NCI-H1694 (cell line): Measurements from ENCODE around the gene PALLD.
A peak's percentile ranks its signal among the peaks of the same experiment; 100 is the strongest.
"Not testable (repeated sequence)": the region's sequence is repeated elsewhere in the genome, so short reads cannot be mapped to it uniquely, and the experiment has no call there.

Source experiments
- DNase-seq: peaks from one replicate; lab custom pipeline; 2025; lab: John Stamatoyannopoulos, UW

PALLD gene

GRCh38 chr4:168491563-168491962, 5.3 kb upstream of the PALLD start:
- no peak for DNase-seq

GRCh38 chr4:168498251-168498650, 1.4 kb downstream of the PALLD start:
- DNase-seq = no peak

- no peak for DNase-seq
These were observed 2.4 kb downstream of the PALLD start for GRCh38 chr4:168499241-168499640.

- no peak for DNase-seq
These were observed 4.6 kb downstream of the PALLD start for GRCh38 chr4:168501407-168501806.

DNA sequence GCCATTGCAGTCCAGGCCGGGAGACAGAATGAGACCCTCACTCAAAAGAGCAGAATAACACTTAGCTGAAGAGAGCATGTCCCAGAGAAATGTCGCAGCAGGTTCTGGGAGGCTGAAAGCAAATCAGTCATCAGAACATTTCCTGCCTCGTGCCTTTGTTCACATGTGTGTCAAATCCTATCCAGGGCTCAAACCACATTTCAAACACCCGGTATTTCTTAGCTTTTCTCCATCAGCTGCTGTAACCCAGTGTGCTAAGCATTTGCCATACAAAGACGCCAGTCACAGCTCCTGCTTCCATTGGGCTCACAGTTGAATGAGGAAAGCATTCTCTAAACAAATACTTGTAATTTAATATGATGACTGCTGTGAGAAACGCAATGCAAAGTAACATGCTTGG, 6.0 kb downstream of the PALLD start:
- no peak for DNase-seq

DNA sequence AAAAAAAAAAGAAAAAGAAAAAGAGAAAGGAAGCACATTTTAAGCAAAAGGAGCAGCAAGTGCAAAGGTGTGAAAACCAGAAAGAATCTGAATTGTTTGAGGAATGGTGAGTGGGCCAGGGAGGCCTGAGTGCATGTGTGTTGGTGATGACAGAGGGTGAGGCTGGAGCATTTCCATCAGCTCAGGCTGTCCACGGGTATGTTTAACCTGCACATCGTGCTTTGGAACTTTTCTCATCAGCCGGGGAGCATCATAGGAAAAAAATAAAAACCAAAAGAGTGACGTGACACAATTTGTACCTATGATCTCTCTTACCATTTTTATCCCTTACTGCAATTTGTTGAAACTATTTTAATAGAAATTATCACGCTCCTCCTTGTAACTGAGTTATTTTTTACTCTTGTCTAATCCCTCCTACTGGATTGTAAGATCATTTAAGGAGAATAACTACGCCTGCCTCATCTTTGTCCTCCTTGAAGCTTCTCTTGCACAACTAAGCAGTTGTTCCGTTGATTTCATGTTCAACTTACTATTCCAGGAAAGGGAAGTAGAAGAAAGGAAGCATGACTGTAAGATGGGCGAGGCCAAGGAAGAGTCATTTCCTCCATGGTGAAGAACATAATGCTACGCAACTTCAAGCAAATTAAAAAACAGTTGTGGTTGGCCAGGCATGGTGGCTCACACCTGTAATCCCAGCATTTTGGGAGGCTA, 7.0 kb downstream of the PALLD start:
- no peak for DNase-seq

- DNase-seq = no peak
These were observed 7.7 kb downstream of the PALLD start for GRCh38 chr4:168504526-168504925.

DNA sequence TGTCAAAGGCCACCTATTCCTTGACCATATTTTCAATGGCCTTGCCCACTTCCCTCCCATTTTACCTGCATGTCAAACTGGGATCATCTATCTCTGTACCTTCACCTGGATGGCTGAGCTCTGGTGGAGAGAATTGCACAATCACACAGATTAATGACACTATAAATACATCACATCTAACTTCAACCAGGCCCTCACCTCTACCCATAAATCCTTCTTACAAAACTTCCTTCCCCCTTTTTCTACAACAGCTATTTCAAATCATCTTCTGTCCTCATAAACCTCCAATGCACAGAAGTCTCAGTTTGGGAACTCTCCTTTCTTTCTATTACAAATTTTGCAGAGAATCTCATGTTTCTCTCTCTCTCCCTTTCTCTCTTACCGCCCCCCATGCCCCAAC, 9.2 kb downstream of the PALLD start:
- no peak for DNase-seq

- no peak for DNase-seq
These were observed 10.4 kb downstream of the PALLD start for GRCh38 chr4:168507178-168507815.

- no peak for DNase-seq
These were observed 11.8 kb downstream of the PALLD start for GRCh38 chr4:168508683-168509082.

DNA sequence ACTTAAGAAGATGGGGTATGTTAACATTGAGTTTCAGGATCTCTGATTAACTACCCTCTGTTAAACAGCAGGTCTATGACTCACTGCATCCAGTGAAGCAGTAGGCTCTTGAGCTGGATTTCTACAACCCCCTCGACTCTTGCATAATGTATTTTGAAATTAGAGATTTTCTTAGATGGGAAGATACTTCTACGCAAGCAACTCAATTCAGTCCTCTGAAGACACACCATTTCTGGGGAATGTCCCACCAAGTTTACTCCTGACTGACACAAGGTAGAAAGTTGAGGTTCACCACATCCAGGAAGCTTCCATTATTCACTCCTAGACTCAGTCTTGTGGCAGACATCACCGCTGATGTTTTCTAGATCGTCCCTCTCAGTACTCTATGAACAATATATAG, 12.9 kb downstream of the PALLD start:
- DNase-seq = no peak

DNA sequence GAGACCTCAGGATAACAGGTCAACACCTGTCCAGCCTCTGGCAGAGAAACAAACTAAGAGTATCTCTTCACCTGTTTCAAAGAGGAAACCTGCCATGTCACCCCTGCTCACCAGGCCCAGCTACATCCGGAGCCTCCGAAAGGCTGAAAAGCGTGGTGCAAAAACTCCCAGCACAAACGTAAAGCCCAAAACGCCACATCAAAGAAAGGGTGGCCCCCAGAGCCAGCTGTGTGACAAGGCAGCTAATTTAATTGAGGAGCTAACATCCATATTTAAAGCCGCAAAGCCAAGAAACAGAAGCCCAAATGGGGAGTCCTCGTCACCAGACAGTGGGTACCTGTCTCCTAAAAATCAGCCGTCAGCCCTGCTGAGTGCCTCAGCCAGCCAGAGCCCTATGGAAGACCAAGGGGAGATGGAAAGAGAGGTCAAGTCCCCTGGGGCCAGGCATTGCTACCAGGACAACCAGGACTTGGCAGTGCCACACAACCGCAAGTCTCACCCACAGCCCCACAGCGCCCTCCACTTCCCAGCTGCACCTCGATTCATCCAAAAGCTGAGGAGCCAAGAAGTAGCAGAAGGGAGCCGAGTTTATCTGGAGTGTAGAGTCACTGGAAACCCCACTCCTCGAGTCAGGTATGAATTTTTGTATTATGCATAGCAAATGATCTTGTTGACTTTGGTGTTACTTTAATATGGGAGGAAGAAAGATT, 15.1 kb downstream of the PALLD start:
- DNase-seq = no peak

- not testable (repeated sequence) for DNase-seq
These were observed 17.0 kb downstream of the PALLD start for GRCh38 chr4:168513826-168514225.

GRCh38 chr4:168514249-168514852, 17.5 kb downstream of the PALLD start:
- DNase-seq = peak; percentile 66

DNA sequence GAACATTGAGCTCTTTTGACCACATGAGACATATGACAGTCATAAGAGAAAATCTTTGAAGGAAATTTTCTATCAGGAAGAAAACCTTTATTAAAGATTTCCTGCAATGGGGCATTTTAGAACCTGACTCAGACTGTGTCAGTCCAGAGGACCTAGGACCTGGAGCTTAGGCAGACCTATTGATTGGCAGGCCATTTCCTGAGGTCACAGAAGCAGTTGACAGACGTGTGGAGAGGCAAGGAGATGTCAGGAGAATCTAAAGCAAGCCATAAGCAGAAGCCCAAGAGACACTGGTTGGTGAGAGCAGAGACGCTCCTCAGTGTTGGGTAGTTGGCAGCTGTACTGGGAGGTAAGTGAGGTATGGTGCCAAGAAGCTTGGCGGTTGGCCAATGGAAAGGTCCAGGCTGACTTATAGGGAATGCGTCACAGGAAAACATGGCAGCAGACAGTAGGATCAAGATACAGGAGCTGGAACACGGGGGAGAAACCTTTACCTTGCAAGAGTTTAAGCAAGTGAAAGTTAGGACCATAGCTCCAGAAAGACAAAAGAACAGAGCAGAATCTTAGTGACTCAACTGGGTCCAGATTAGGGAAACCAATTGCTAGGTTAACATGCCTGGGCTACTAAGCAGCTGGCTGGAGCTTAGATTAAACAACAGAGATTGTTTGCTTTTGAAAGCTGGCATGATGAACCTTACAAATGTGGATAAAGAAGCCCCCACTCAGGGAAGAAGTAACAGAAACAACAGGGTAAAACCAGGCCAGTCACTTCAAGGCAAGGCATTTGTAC, 18.6 kb downstream of the PALLD start:
- peak; percentile 13 for DNase-seq

DNA sequence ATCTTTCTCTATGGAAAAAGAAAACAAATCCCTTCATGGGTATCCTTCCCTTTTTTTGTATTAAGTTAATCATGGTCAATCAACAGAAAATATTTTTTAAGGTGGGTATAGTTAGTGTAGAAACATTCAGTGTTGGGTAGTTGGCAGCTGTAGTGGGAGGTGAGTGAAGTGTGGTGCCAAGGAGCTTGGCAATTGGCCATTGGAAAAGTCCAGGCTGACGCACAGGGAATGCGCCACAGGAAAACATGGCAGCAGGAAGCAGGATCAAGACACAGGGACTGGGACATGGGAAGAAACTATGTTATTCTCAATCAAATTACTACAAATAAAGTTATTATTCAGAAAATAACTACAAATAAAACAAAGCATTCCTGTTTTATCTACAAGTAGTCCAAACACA, 20.0 kb downstream of the PALLD start:
- DNase-seq = no peak

DNA sequence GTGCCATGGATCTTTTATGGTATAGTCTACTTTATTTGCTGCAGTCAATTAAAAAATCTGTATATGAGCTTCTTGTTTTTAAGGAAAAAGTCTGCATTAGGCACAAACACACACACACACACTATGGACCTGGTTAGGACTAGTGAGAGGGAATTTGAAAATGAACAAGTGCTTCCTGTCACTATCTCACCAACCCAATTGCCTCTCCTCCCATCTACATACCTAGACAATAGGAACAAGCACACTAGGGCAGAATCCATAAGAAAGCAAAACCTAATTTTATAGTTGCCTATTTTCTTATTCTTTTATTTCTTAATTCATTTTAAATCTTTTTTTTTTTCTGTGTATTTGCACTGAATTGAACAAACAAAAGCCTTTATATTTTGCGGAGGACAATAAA, 22.7 kb downstream of the PALLD start:
- DNase-seq = no peak

DNA sequence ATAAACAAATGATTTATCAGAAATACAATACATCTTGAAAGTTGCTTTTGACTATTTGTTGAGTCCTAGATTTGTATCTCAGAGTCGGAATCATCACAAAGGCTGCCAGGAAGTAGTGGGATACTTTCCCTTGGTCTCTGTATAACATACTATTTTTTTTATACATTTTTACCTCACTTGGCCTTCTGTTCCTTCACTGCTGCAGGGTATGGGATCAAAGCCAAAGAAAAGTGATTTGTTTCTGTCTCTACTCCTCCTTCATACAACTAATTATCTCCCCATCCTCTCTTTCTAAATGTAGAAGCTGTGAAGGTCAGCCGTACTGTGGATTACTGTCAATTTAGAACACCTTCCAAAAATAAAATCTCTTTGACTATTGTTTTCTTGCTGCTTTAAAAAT, 24.9 kb downstream of the PALLD start:
- DNase-seq = no peak

DNA sequence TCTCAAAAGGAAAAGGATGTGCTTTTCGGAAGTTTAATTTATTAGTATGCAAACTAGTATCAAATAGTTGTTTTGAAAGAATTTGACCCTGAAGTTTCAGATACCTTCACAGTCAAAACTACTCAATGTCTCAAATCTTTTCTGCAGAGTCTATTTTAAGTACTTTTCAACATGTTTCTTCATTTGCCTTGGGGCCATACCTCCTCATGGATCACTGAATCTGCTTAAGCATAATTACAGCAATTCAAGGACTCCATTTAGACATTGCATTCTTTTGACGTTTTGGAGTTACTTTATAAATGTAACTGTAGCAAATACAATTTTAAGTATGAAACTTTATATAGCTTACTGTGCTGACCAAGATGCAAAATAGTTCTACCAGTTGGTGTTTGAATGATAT, 25.5 kb downstream of the PALLD start:
- no peak for DNase-seq

DNA sequence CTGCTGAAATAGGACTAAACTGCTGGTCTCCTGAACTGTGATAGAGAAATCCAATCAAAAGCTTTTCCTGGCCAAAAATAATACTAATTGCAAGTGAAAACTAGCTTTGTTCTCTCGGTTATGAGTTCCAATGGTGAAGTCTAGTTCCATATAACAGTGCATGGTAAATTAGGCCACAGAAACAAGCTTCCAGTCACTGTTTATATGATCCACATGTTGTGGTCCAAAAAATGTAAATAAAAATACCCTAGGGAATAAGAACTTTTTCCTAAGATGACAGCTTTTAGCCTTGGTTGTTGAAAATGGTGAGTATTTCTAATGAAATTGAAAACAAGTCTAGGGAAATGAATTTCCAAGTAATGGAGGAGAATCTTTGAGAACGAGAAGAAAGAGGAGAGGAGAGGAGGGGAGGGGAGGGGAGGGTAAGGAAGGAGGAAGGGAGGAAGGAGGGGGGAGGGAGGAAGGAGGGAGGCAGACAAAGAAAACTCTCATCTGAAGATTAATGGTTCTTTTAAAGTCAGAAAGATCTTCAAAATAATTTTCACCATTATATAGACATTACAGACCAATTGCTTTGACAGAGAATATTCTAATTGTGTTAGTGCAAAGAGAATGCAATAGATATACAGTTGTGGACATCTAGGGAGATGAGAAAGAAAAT, 26.1 kb downstream of the PALLD start:
- no peak for DNase-seq

DNA sequence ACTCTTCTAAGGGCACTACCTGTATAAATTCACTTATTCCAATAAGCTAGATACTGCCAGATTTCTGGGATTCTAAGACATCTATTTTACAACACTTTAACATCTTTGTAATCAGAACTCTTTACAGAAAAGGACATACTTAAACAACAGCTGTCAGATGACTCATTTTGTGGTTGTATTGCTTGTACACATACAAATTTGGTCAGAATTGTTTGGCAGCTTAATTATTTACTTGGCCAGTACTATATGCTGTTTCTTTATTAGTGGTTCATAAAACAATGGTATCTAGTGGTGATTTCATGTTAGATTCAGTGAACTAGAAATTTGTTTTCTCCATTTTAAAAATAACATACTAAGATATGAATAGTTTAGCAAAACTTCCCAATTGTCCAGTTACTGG, 27.2 kb downstream of the PALLD start:
- no peak for DNase-seq

- DNase-seq = no peak
These were observed 28.0 kb downstream of the PALLD start for GRCh38 chr4:168524897-168525296.
